B cell (primary cell): ENCODE results near the gene HYOU1. TPM values are rescaled to one million over a fixed set of nuclear protein-coding genes. Genes with fewer than 3 reads are reported as not detected.

Experiments used
- ATAC-seq: fragments of 200-7000 bp; cut with Tn5 transposase; one replicate; pipeline ENCODE4 v1.10.0; 2021; ENCODE audit warnings: low read depth, mild to moderate bottlenecking, moderate number of reproducible peaks, moderate library complexity
- CTCF ChIA-PET: fragments of 350-600 bp; sonication (Branson Sonifier 250); formaldehyde crosslinking; loops from one replicate; lab custom pipeline; 2021; ENCODE audit warnings: antibody characterized with exemption, inconsistent platforms; lab: Charles Lee
- POLR2A ChIA-PET: fragments of 350-600 bp; sonication (Branson Sonifier 250); formaldehyde crosslinking; loops from one replicate; lab custom pipeline; 2021; ENCODE audit warnings: antibody characterized with exemption; lab: Charles Lee
- DNase-seq: peaks from one replicate; pipeline ENCODE4 v3.0.0; 2013
- H2AFZ ChIP-seq: 2 replicates; pipeline ENCODE4 v1.6.1; 2012; ENCODE audit warnings: mild to moderate bottlenecking, low read depth, low read length; ENCODE audit not compliant: insufficient read depth, poor library complexity, severe bottlenecking
- H3K27ac ChIP-seq, 2 donors: 1 replicate in 1 of 2; 2 replicates in 1 of 2; pipeline ENCODE4 v1.5.1; 2012 to 2013; ENCODE audit warnings: low read length in 2 of 2, mild to moderate bottlenecking in 2 of 2, moderate library complexity in 1 of 2
- H3K27me3 ChIP-seq, 4 experiments: fragments of 200-600 bp in 1 of 4; sonication (generic) in 1 of 4; replicated peaks in 1 of 4; 1 replicate in 2 of 4; 2 replicates in 2 of 4; pipeline versions ENCODE4 v1.6.1 to v1.7.0; 2013 to 2016; ENCODE audit warnings: low read length in 3 of 4, mild to moderate bottlenecking in 2 of 4, mixed read lengths in 1 of 4, moderate library complexity in 1 of 4; ENCODE audit not compliant: insufficient read depth in 4 of 4, control insufficient read depth in 3 of 4; ENCODE audit errors: control extremely low read depth in 1 of 4
- H3K36me3 ChIP-seq, 2 experiments: replicated peaks in 1 of 2; 1 replicate in 1 of 2; 2 replicates in 1 of 2; pipeline versions ENCODE4 v1.6.1 to v1.7.1; 2013; ENCODE audit warnings: low read length in 1 of 2; ENCODE audit not compliant: insufficient read depth in 2 of 2, control insufficient read depth in 1 of 2; ENCODE audit errors: control extremely low read depth in 1 of 2, extremely low read depth in 1 of 2
- H3K4me1 ChIP-seq, 2 donors: fragments of 200-600 bp in 1 of 2; sonication (generic) in 1 of 2; 1 replicate in 1 of 2; 2 replicates in 1 of 2; pipeline versions ENCODE4 v1.5.1 to v1.6.1; 2013 to 2017; ENCODE audit warnings: low read length in 2 of 2; ENCODE audit not compliant: control insufficient read depth in 2 of 2, insufficient read depth in 2 of 2
- H3K4me2 ChIP-seq: replicated peaks from 2 replicates; pipeline ENCODE3; 2012; ENCODE audit warnings: mild to moderate bottlenecking, low read depth, low read length; ENCODE audit not compliant: poor library complexity, severe bottlenecking
- H3K4me3 ChIP-seq, 5 experiments: fragments of 200-600 bp in 1 of 5; sonication (generic) in 1 of 5; 1 replicate in 3 of 5; 2 replicates in 2 of 5; pipeline versions ENCODE4 v1.5.1 to v1.7.0; 2011 to 2016; ENCODE audit warnings: low read length in 4 of 5, mild to moderate bottlenecking in 4 of 5, low read depth in 2 of 5, control low read depth in 1 of 5, moderate library complexity in 1 of 5; ENCODE audit not compliant: insufficient read depth in 1 of 5; ENCODE audit errors: control extremely low read depth in 1 of 5, extremely low read depth in 1 of 5
- H3K79me2 ChIP-seq: fragments of 200-600 bp; sonication (generic); one replicate; pipeline ENCODE4 v1.6.0; 2016; ENCODE audit warnings: low read length; ENCODE audit not compliant: control insufficient read depth, insufficient read depth
- H3K9ac ChIP-seq: fragments of 200-600 bp; sonication (generic); 2 replicates; pipeline ENCODE4 v1.6.1; 2017; ENCODE audit warnings: mild to moderate bottlenecking, low read length, moderate library complexity
- H3K9me3 ChIP-seq, 3 donors: one replicate each; pipeline versions ENCODE4 v1.6.1 to v1.7.1; 2013; ENCODE audit warnings: low read length in 2 of 3; ENCODE audit not compliant: control insufficient read depth in 2 of 3, insufficient read depth in 1 of 3; ENCODE audit errors: control extremely low read depth in 1 of 3
- H4K20me1 ChIP-seq: 2 replicates; pipeline ENCODE4 v1.6.0; 2012; ENCODE audit warnings: mild to moderate bottlenecking, low read length; ENCODE audit not compliant: insufficient read depth, control insufficient read depth, poor library complexity, severe bottlenecking
- H3K27ac Mint-ChIP-seq: one replicate; pipeline ENCODE4 v1.8.0; 2021; ENCODE audit warnings: mixed read lengths
- H3K27me3 Mint-ChIP-seq: one replicate; pipeline ENCODE4 v1.8.0; 2021; ENCODE audit warnings: mixed read lengths
- H3K4me1 Mint-ChIP-seq: one replicate; pipeline ENCODE4 v1.8.0; 2021; ENCODE audit warnings: mixed read lengths
- H3K4me3 Mint-ChIP-seq: one replicate; pipeline ENCODE4 v1.8.0; 2021; ENCODE audit warnings: mixed read lengths
- H3K9me3 Mint-ChIP-seq: one replicate; pipeline ENCODE4 v1.8.0; 2022; ENCODE audit warnings: mixed read lengths; ENCODE audit not compliant: insufficient read depth
- CTCF ChIP-seq: fragments of 200-600 bp; IDR thresholded peaks from one replicate; pipeline ENCODE4 v1.8.0; 2022; ENCODE audit warnings: antibody characterized with exemption, mild to moderate bottlenecking
- EZH2 ChIP-seq: IDR thresholded peaks from 2 replicates; pipeline ENCODE4 v1.6.1; 2012; ENCODE audit warnings: borderline replicate concordance, low read depth, mild to moderate bottlenecking, moderate library complexity, low read length; ENCODE audit not compliant: insufficient read depth, poor library complexity, severe bottlenecking
- WGBS: methylation state at CpG from one replicate; pipeline ENCODE4 v1.1.5; 2013; ENCODE audit warnings: missing lambda C conversion rate; ENCODE audit not compliant: insufficient coverage; 5-methylcytosine and 5-hydroxymethylcytosine counted together
- intact Hi-C: fragments of 100-400 bp; cut with micrococcal nuclease; formaldehyde crosslinking; loops from one replicate; pipeline ENCODE4 v1.10.0; 2022
- polyA plus RNA-seq: library from polyadenylated mRNA; depleted of rRNA; stranded (reverse); fragments of >200 nt; gene quantifications from 2 replicates; pipeline ENCODE4 v1.2.3, GENCODE V29; 2012
- total RNA-seq, 2 donors: library from RNA; stranded (reverse); fragments of 120-200 nt in 1 of 2; gene quantifications; 1 replicate in 1 of 2; 2 replicates in 1 of 2; pipeline versions ENCODE4 v1.2.3 to v1.2.4, GENCODE V29; 2013 to 2022

Gene HYOU1
- total and polyA plus RNA-seq, 2 donors (not counting 1 experiment from before 2014, with no cell fraction given): 38.5 to 48.7 TPM

- Mint-ChIP-seq H3K9me3 (no peaks in the 10 kb centered on the region), H3K27me3 (no peaks in the 10 kb centered on the region), H3K4me3 (peak overlapping the region; percentile 37), H3K27ac (peak overlapping the region; percentile 67), H3K4me1 (peaks cover 33% of the 10 kb centered on the region)
- Histone ChIP-seq H3K27ac (peak overlapping the region in 1 of 2 donors; percentile 44), H2AFZ (no peak overlapping the region), H3K36me3 (peaks cover 0 to 71% of the 10 kb centered on the region in 2 experiments), H3K9me3 (no peaks in the 10 kb centered on the region), H3K27me3 (no peaks in the 10 kb centered on the region), H3K79me2 (peaks cover 20% of the 10 kb centered on the region), H3K4me1 (peaks cover 19 to 28% of the 10 kb centered on the region in 2 donors), H4K20me1 (no peaks in the 10 kb centered on the region), H3K9ac (no peak overlapping the region), H3K4me2 (peak overlapping the region; percentile 42), H3K4me3 (no peak overlapping the region)
- CTCF ChIA-PET: interaction anchor here (0.8 to 1.2 kb wide), 3 partner anchors 16 to 33 kb away, joined by 3 read pairs; partner anchors contain the start of genes TRAPPC4 and VPS11
- 32% methylated on average over 10 of the region's 17 CpGs for WGBS
- POLR2A ChIA-PET: interaction anchor here (0.7 to 0.8 kb wide), 2 partner anchors 16 to 21 kb away, joined by 3 read pairs; partner anchors contain the start of genes SLC37A4 and VPS11
- TF ChIP-seq EZH2 (no peak), CTCF (no peak)
- DNase-seq (peak; percentile 77), ATAC-seq (peak; percentile 72)
- intact Hi-C loops: no loop called here
These were observed 5.4 kb downstream of the HYOU1 start for GRCh38 chr11:119051440-119052162.

GRCh38 chr11:119049081-119049480 lies 7.9 kb downstream of the HYOU1 start:
- Mint-ChIP-seq H3K4me3 (no peak overlapping the region), H3K27me3 (no peaks in the 10 kb centered on the region), H3K4me1 (peaks cover 21% of the 10 kb centered on the region), H3K9me3 (no peaks in the 10 kb centered on the region), H3K27ac (no peak overlapping the region)
- intact Hi-C loops: no loop called here
- H3K27ac ChIP-seq: no peak overlapping the region
- ChIA-PET POLR2A (interaction anchor here (0.6 kb wide), 1 partner anchor 9 kb away, joined by 5 read pairs; no protein-coding TSS in a partner anchor), CTCF (no interaction called here)
- WGBS: 91% methylated on average over 6 of the region's 7 CpGs
- no peaks in the 10 kb centered on the region for H4K20me1 ChIP-seq
- H3K9ac ChIP-seq: no peak overlapping the region
- peaks cover 0 to 67% of the 10 kb centered on the region in 2 experiments for H3K36me3 ChIP-seq
- no peak overlapping the region for H3K4me3 ChIP-seq
- H3K4me2 ChIP-seq: no peak overlapping the region
- ATAC-seq (no peak), DNase-seq (no peak)
- no peaks in the 10 kb centered on the region for H3K79me2 ChIP-seq
- no peaks in the 10 kb centered on the region for H3K27me3 ChIP-seq
- no peaks in the 10 kb centered on the region for H3K9me3 ChIP-seq
- TF ChIP-seq EZH2: no peak
- TF ChIP-seq CTCF: no peak
- H3K4me1 ChIP-seq: peaks cover 10 to 13% of the 10 kb centered on the region in 2 donors
- no peak overlapping the region for H2AFZ ChIP-seq
